ENCODE results near the gene RNF6. TPM values are rescaled to one million over a fixed set of nuclear protein-coding genes. Genes with fewer than 3 reads are reported as not detected.
A peak's percentile ranks its signal among the peaks of the same experiment; 100 is the strongest.

Gene RNF6
- total RNA-seq, 1 experiment from 2014 or later: 26.8 TPM

- DNase-seq (ENCODE audit: low read depth): no peak
Observed at GRCh38 chr13:26225896-26226617, 3.9 kb upstream of the RNF6 start.

GRCh38 chr13:26222520-26223046 is 469 bp upstream of the RNF6 start:
- DNase-seq (ENCODE audit: low read depth): no peak

- DNase-seq (ENCODE audit: low read depth): no peak
Observed at GRCh38 chr13:26221399-26221720, 754 bp downstream of the RNF6 start.

GRCh38 chr13:26220575-26220974 is 1.5 kb downstream of the RNF6 start:
- DNase-seq (ENCODE audit: low read depth): peak; percentile 67

DNA sequence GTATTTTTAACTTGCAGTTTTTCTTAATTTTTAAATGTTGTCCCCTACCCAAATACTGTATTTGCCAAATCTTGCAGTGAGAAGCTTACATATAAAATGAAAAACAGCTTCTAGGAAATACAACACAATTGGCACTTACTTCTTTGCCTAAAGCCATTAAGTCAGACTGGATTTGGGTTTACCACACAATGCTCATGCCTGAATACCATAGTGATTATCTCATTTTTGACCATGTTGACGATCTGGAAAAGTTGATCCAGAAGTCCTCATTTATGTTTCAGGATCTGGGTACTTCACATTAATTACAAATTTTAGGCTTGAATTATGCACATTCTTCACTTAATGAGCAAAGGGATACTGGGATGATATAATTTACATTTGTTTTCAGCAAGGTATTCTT is 2.4 kb downstream of the RNF6 start:
- peak; percentile 60 for DNase-seq (ENCODE audit: low read depth)

GRCh38 chr13:26216042-26216441 is 6.1 kb downstream of the RNF6 start:
- DNase-seq (ENCODE audit: low read depth): no peak

DNA sequence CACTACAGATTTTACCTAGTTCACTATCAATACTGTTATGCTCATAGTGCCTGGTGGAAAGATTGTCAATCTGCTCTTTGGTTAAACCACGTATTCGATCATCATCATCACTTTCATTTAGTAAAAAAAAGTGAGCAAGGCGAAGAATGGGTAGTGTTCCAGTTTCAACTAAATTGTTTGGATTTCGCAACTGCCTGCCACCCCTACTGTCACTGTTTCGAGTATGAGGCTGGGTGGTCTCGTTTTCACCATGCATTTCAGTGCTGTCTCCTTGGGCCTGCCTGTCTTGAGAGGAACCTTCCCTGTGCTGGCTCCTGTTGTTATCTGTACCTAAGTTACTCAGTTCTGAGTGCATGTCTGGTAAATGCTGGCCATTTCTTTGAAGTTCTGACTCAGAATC is 8.1 kb downstream of the RNF6 start:
- DNase-seq (ENCODE audit: low read depth): no peak

GRCh38 chr13:26213345-26213744 is 8.8 kb downstream of the RNF6 start:
- DNase-seq (ENCODE audit: low read depth): no peak

DNA sequence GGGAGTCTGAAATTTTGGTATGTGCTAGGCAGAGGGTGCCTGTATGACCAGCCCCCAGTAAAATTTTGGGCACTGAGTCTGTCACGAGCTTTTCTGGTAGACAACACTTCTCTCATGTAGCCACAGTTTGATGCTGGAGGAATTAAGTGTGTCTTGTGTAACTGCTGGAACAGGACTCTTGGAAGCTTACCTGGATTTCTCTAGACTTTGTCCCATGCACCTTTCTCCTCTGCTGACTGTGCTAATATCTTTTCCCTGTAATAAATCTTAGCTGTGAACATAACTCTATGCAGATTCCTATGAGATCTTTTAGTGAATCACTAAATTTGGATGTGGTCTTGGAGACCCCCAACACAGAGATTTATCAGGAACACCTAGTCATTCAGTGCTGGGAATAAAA is 13.8 kb downstream of the RNF6 start:
- no peak for DNase-seq (ENCODE audit: low read depth)

- DNase-seq (ENCODE audit: low read depth): peak; percentile 26
Observed at GRCh38 chr13:26202365-26202972, 19.6 kb downstream of the RNF6 start.

DNA sequence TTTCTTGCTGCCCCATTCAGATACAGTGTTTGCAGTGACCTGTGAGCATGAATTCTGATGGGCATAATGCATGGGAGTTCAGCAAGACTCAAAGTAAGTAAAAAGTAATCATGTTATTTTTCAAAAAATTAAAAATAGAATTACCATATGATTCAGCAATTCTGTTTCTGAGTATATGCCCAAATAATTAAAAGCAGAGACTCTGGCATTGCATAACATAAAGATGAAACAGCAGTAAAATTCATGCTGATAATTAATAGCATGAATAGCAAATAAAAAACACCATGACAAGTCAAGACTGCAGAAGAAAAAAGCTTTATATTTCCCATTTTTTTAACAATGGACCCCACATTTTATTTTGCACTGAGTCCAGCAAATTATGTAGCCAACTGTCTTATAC is 21.3 kb downstream of the RNF6 start:
- no peak for DNase-seq (ENCODE audit: low read depth)

GRCh38 chr13:26198116-26198515 is 24.0 kb downstream of the RNF6 start:
- DNase-seq (ENCODE audit: low read depth): no peak

- DNase-seq (ENCODE audit: low read depth): no peak
Observed at GRCh38 chr13:26197298-26197697, 24.8 kb downstream of the RNF6 start.

- DNase-seq (ENCODE audit: low read depth): no peak
Observed at GRCh38 chr13:26186995-26187394, 35.1 kb downstream of the RNF6 start.

GRCh38 chr13:26186118-26186870 is 35.8 kb downstream of the RNF6 start:
- DNase-seq (ENCODE audit: low read depth): peak; percentile 75

DNA sequence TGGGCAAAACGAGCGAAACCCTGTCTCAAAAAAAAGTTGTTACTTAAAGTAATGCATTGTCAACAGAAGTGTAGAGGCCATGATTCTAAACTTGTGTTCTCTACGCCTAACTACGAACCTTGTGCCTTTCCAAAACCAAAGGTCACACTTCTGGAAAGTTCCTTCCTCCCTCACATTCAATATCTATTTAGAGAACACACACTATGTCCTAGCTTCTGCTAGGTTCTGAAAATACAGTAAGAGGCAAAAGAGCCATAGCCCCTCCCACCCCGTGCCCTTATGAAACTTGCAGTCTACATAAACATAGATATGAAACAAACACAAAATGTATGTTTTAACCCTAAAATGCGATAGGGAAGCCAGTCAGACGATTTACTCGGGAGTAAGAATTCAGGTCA is 36.4 kb downstream of the RNF6 start:
- peak; percentile 9 for DNase-seq (ENCODE audit: low read depth)

GRCh38 chr13:26184791-26185250 is 37.3 kb downstream of the RNF6 start:
- DNase-seq (ENCODE audit: low read depth): peak; percentile 65

DNA sequence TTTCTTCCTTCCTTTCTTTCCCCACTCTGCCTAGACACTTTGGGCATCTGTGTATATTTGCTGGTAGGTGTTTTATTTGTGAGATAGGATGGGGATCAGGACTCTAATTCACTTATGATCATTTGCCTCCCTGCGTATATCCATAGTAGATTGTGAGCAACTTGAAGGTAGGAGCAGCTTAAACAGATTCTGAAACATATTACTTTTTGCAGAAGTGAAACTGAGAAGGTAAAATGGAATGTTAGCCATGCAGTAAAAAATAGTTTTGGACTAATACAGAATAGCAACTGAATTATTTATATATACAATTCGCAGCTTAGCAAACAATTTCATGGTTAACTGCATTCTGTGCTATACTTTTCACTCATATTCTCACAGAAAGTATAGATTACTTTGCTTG is 38.7 kb downstream of the RNF6 start:
- DNase-seq (ENCODE audit: low read depth): no peak

DNA sequence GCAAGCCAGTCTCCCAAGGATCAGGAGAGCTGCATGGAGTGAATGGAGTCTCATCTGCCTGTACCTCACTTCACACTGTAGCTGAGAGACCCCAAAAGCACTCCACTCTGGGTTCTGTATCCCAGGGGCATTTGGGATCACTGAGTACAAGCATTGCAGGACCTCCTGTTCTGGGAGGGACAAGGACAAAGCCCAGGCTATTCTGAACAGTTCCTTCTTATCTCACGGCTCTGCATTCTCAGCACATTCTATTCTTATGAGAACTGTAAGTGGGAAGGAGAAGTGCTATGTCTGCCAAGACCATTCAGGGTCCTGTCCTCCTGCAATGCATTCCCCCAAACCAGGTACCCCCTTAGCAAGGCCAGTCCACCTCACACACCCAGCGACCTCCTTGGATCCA is 42.8 kb downstream of the RNF6 start:
- no peak for DNase-seq (ENCODE audit: low read depth)

- DNase-seq (ENCODE audit: low read depth): peak; percentile 38
Observed at GRCh38 chr13:26168835-26169234, 53.3 kb downstream of the RNF6 start.

DNA sequence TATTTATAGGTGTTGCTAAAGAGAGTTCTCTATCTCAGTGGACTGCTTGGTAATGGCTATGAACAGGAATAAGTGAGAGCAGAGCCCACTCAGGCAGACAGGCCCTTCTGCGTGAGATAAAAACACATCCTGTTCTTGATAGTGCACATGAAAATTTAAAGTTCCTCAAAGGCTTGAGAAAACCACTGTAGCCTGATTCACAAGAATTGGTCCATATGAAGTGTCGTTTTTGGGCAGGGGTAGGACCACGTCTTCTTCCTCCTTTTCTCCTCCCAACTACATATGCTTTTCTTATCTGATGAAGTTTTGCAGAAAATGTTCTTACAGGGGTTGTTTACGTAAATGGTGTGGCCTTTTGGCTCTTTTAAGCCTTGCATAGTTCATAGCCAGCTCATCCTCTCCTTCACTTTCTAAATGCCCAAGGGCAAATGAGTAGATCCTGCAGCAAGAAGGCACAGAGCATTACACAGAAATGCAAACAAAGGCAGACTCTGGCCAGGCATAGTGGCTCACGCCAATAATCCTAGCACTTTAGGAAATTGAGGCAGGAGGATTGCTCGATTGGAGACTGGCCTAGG is 53.8 kb downstream of the RNF6 start:
- DNase-seq (ENCODE audit: low read depth): peak; percentile 91

GRCh38 chr13:26163812-26164211 is 58.3 kb downstream of the RNF6 start:
- DNase-seq (ENCODE audit: low read depth): no peak
